Calu3 (cell line): ENCODE results near the gene STOX2. TPM values are rescaled to one million over a fixed set of nuclear protein-coding genes. Genes with fewer than 3 reads are reported as not detected.

Experiments
- BruUV-seq: library from RNA; stranded (reverse); fragments of 400-500 nt; replicated peaks from 2 replicates; lab custom pipeline; 2021; lab: Mats Ljungman, UMichigan
- CTCF ChIA-PET: fragments of 300-600 bp; sonication (Branson Sonifier 250); formaldehyde crosslinking; loops from one replicate; lab custom pipeline; 2022; ENCODE audit warnings: antibody characterized with exemption; lab: Charles Lee
- DNase-seq: peaks from one replicate; pipeline ENCODE4 v3.0.0; 2022
- H3K27ac Mint-ChIP-seq: one replicate; pipeline ENCODE4 v1.8.0; 2022; ENCODE audit warnings: mixed read lengths; ENCODE audit not compliant: unreplicated experiment
- H3K27me3 Mint-ChIP-seq: one replicate; pipeline ENCODE4 v1.8.0; 2022; ENCODE audit warnings: mixed read lengths; ENCODE audit not compliant: unreplicated experiment
- H3K36me3 Mint-ChIP-seq: one replicate; pipeline ENCODE4 v1.8.0; 2022; ENCODE audit warnings: mild to moderate bottlenecking, moderate library complexity, mixed read lengths; ENCODE audit not compliant: insufficient read depth, unreplicated experiment
- H3K4me1 Mint-ChIP-seq: one replicate; pipeline ENCODE4 v1.8.0; 2022; ENCODE audit warnings: mild to moderate bottlenecking, low read depth, mixed read lengths; ENCODE audit not compliant: unreplicated experiment
- H3K4me3 Mint-ChIP-seq: one replicate; pipeline ENCODE4 v1.8.0; 2022; ENCODE audit warnings: mild to moderate bottlenecking, low read depth, moderate library complexity, mixed read lengths; ENCODE audit not compliant: unreplicated experiment
- H3K9me3 Mint-ChIP-seq: one replicate; pipeline ENCODE4 v1.8.0; 2022; ENCODE audit warnings: low read depth, mixed read lengths; ENCODE audit not compliant: unreplicated experiment
- intact Hi-C: fragments of 100-400 bp; cut with micrococcal nuclease; formaldehyde crosslinking; loops from one replicate; pipeline ENCODE4 v1.10.0; 2022; ENCODE audit not compliant: unreplicated experiment
- total RNA-seq: library from RNA; stranded (reverse); gene quantifications from 2 replicates; pipeline ENCODE4 v1.2.3, GENCODE V29; 2022
- TF ChIP-seq, protein P1 (sequence below): fragments of 200-600 bp; IDR thresholded peaks from one replicate; pipeline ENCODE4 v1.8.0; 2022; ENCODE audit warnings: antibody characterized with exemption; ENCODE audit not compliant: unreplicated experiment

The STOX2 gene
- total RNA-seq, 1 experiment from 2014 or later: 10.0 TPM

DNA sequence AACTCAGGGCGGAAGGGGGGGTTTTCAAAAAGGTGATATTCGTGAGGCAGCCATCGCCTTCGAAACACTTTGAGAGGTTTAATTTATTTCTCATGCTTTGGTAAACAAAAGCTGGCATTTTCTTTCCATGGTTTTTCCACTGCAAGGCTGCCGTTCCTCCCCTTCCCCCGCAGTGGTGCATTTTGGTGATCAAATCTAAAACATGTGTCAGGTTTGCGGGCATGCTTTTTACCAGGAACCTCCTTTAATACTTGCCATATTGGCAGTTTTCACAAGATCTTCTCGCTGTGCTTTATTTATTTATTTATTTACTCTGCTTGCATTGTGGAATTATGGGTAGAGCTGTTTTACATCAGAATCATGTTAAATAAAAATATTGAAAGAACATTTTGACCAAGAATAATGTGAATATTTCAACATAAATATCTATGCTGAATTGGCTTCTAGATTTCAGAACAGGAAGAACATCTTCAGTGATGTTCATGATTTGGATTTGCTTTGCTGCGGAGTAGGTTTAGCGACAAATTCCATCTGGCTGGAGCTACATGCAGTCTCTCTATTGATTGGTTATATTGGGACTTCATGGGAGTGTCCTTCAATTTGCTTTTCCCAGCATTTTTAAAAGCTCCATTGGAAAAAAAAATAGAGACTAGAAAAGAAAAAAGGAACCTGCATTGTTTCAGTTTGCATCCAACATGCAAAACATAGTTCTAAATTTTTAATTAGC is 54.4 kb downstream of the STOX2 start:
- Mint-ChIP-seq H3K9me3 (no peaks in the 10 kb centered on the region), H3K27ac (no peak overlapping the region), H3K4me1 (no peaks in the 10 kb centered on the region), H3K4me3 (no peak overlapping the region), H3K36me3 (no peaks in the 10 kb centered on the region), H3K27me3 (no peaks in the 10 kb centered on the region)
- intact Hi-C loops: no loop called here
- DNase-seq: no peak
- no TSS peak for BruUV-seq
- CTCF ChIA-PET: no interaction called here
- TF ChIP-seq, protein P1, sequence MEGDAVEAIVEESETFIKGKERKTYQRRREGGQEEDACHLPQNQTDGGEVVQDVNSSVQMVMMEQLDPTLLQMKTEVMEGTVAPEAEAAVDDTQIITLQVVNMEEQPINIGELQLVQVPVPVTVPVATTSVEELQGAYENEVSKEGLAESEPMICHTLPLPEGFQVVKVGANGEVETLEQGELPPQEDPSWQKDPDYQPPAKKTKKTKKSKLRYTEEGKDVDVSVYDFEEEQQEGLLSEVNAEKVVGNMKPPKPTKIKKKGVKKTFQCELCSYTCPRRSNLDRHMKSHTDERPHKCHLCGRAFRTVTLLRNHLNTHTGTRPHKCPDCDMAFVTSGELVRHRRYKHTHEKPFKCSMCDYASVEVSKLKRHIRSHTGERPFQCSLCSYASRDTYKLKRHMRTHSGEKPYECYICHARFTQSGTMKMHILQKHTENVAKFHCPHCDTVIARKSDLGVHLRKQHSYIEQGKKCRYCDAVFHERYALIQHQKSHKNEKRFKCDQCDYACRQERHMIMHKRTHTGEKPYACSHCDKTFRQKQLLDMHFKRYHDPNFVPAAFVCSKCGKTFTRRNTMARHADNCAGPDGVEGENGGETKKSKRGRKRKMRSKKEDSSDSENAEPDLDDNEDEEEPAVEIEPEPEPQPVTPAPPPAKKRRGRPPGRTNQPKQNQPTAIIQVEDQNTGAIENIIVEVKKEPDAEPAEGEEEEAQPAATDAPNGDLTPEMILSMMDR: no peak

DNA sequence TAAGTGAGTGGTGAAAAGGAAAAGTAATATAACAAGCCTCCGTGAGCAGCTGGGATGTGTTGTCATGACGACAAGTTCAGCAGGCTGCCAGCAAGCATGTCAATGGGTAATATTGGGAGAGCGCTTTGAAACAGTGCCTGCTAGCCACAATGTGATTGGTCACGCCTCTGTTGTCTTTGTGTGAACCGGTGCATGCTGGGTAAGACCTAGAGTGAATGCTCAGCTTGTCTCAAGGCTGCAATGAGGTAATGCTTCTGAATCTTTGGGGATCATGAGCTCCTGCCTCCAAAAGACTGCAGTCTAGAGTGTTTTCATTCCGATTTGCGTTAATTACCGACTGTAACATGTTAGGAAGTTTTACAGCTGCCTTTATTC is 54.9 kb downstream of the STOX2 start:
- TF ChIP-seq, protein P1: no peak
- Mint-ChIP-seq H3K4me3 (no peak overlapping the region), H3K4me1 (no peaks in the 10 kb centered on the region), H3K27ac (no peak overlapping the region), H3K27me3 (no peaks in the 10 kb centered on the region), H3K36me3 (no peaks in the 10 kb centered on the region), H3K9me3 (no peaks in the 10 kb centered on the region)
- BruUV-seq: no TSS peak
- intact Hi-C loops: no loop called here
- CTCF ChIA-PET: no interaction called here
- peak; percentile 48 for DNase-seq

DNA sequence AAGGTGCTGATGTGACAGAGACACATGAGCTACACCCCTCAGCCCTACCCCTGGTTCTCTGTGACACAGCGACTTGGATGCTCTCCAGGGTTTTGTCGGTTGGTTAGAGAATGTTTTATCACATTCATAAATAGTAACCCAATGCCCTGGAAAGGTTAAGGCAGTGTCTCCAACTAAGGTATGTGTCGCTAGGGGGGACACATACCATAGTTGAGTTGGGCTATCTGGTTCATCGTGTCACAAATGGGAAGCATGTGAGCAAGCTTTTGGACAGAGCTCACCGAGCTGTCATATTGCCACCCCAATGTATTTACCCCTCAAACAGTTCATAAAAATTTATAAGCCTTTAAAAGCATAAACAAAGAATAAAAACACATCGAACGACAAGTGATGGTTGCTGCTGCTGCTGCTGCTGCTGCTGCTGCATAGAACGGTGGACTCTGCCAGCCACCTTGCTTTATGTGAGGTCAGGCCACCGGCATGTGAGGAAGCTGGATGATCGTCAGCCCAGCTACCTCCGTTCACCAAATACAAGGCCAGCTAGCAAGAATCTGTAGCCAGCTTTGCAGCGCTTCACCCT is 55.9 kb downstream of the STOX2 start:
- Mint-ChIP-seq H3K27ac (no peak overlapping the region), H3K9me3 (no peaks in the 10 kb centered on the region), H3K36me3 (no peaks in the 10 kb centered on the region), H3K4me3 (no peak overlapping the region), H3K4me1 (no peaks in the 10 kb centered on the region), H3K27me3 (no peaks in the 10 kb centered on the region)
- intact Hi-C loops: no loop called here
- peak; percentile 19 for DNase-seq
- TF ChIP-seq, protein P1: no peak
- BruUV-seq: no TSS peak
- CTCF ChIA-PET: no interaction called here

DNA sequence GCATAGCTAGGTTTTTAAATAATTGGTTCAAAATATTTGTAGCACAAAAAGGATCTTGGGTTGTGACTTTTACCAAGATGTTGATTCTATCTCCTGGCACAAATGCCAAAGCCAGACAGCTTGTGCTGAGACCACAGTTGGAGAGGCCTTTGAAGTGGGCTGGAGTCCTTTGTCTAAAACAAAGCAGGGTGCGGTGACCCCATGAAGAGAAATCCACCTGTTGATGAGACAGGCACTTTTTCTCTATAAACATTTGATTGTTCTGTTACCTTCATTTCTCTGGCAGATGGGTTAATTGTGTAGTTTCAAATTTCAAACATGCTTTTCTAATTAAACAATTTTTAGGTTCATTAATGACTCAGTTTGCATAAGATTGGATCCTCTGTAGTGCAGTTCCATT is 56.7 kb downstream of the STOX2 start:
- Mint-ChIP-seq H3K36me3 (no peaks in the 10 kb centered on the region), H3K4me1 (no peaks in the 10 kb centered on the region), H3K9me3 (no peaks in the 10 kb centered on the region), H3K4me3 (no peak overlapping the region), H3K27ac (no peak overlapping the region), H3K27me3 (no peaks in the 10 kb centered on the region)
- intact Hi-C loops: no loop called here
- CTCF ChIA-PET: no interaction called here
- BruUV-seq: no TSS peak
- TF ChIP-seq, protein P1: no peak
- no peak for DNase-seq
